H9 (cell line): Measurements from ENCODE around the gene PARD6B. TPM values are rescaled to one million over a fixed set of nuclear protein-coding genes. Genes with fewer than 3 reads are reported as not detected.

Source experiments
- DNase-seq: peaks from one replicate; pipeline ENCODE4 v3.0.0-alpha.2; 2017
- H2AFZ ChIP-seq: one replicate; pipeline ENCODE4 v1.6.1; 2013; ENCODE audit warnings: mild to moderate bottlenecking, low read length, control low read depth, moderate library complexity
- H2AK5ac ChIP-seq: 2 replicates; pipeline ENCODE4 v1.6.1; 2013; ENCODE audit warnings: low read length, control low read depth, mixed read lengths; ENCODE audit not compliant: insufficient read length
- H2BK120ac ChIP-seq: one replicate; pipeline ENCODE4 v1.6.1; 2013; ENCODE audit warnings: low read depth, mild to moderate bottlenecking, low read length, control low read depth, inconsistent platforms; ENCODE audit not compliant: poor library complexity, severe bottlenecking
- H2BK12ac ChIP-seq: 2 replicates; pipeline ENCODE4 v1.6.1; 2013; ENCODE audit warnings: low read length, control low read depth, mixed read lengths, low read depth; ENCODE audit not compliant: insufficient read length
- H2BK15ac ChIP-seq: 2 replicates; pipeline ENCODE4 v1.6.1; 2013; ENCODE audit warnings: low read depth, low read length, control low read depth
- H2BK20ac ChIP-seq: one replicate; pipeline ENCODE4 v1.6.1; 2013; ENCODE audit warnings: low read depth, mild to moderate bottlenecking, low read length, control low read depth, inconsistent platforms; ENCODE audit not compliant: poor library complexity, severe bottlenecking
- H2BK5ac ChIP-seq: 2 replicates; pipeline ENCODE4 v1.6.1; 2013; ENCODE audit warnings: low read length, control low read depth, mixed read lengths; ENCODE audit not compliant: insufficient read length
- H3K14ac ChIP-seq: 2 replicates; pipeline ENCODE4 v1.6.1; 2013; ENCODE audit warnings: low read length, control low read depth; ENCODE audit not compliant: insufficient read depth
- H3K18ac ChIP-seq: 2 replicates; pipeline ENCODE4 v1.6.1; 2013; ENCODE audit warnings: low read depth, mild to moderate bottlenecking, mixed read lengths, low read length, control low read depth; ENCODE audit not compliant: insufficient read length
- H3K23ac ChIP-seq: 2 replicates; pipeline ENCODE4 v1.6.1; 2013; ENCODE audit warnings: low read length, control low read depth, mixed read lengths, low read depth; ENCODE audit not compliant: insufficient read length
- H3K23me2 ChIP-seq: 2 replicates; pipeline ENCODE4 v1.6.1; 2013; ENCODE audit warnings: low read depth, mild to moderate bottlenecking, mixed read lengths, low read length, control low read depth; ENCODE audit not compliant: insufficient read length, poor library complexity, severe bottlenecking
- H3K27ac ChIP-seq: 2 replicates; pipeline ENCODE4 v1.5.1; 2013; ENCODE audit warnings: low read length, control low read depth, mixed read lengths, low read depth; ENCODE audit not compliant: insufficient read length
- H3K27me3 ChIP-seq: 2 replicates; pipeline ENCODE4 v1.6.1; 2013; ENCODE audit warnings: low read length, control low read depth, inconsistent platforms; ENCODE audit not compliant: insufficient read depth
- H3K4ac ChIP-seq: 2 replicates; pipeline ENCODE4 v1.6.1; 2013; ENCODE audit warnings: low read depth, mild to moderate bottlenecking, control low read depth, inconsistent platforms, low read length, moderate library complexity
- H3K4me1 ChIP-seq: 2 replicates; pipeline ENCODE4 v1.6.1; 2013; ENCODE audit warnings: low read length, control low read depth, inconsistent platforms; ENCODE audit not compliant: insufficient read depth
- H3K4me2 ChIP-seq: 2 replicates; pipeline ENCODE4 v1.6.1; 2013; ENCODE audit warnings: low read length, control low read depth, mixed read lengths; ENCODE audit not compliant: insufficient read length, insufficient read depth
- H3K56ac ChIP-seq: 2 replicates; pipeline ENCODE4 v1.6.1; 2013; ENCODE audit warnings: low read depth, mild to moderate bottlenecking, mixed read lengths, low read length, control low read depth; ENCODE audit not compliant: insufficient read length
- H3K79me1 ChIP-seq: 2 replicates; pipeline ENCODE4 v1.6.1; 2013; ENCODE audit warnings: low read depth, mild to moderate bottlenecking, moderate library complexity, low read length, control low read depth, inconsistent platforms; ENCODE audit not compliant: insufficient read depth, poor library complexity, severe bottlenecking
- H3K79me2 ChIP-seq: 2 replicates; pipeline ENCODE4 v1.6.1; 2013; ENCODE audit warnings: low read length, control low read depth, inconsistent platforms; ENCODE audit not compliant: insufficient read depth
- H3K9ac ChIP-seq: 2 replicates; pipeline ENCODE4 v1.6.1; 2013; ENCODE audit warnings: low read length, control low read depth, mixed read lengths; ENCODE audit not compliant: insufficient read length; ENCODE audit errors: extremely low read depth
- H3K9me3 ChIP-seq: one replicate; pipeline ENCODE4 v1.6.1; 2013; ENCODE audit warnings: low read depth, low read length, inconsistent platforms; ENCODE audit not compliant: control insufficient read depth
- H3T11ph ChIP-seq: one replicate; pipeline ENCODE4 v1.6.1; 2013; ENCODE audit warnings: mild to moderate bottlenecking, low read length, control low read depth, inconsistent platforms
- H4K20me1 ChIP-seq: one replicate; pipeline ENCODE4 v1.6.1; 2013; ENCODE audit not compliant: control insufficient read depth, insufficient read length, insufficient read depth
- H4K5ac ChIP-seq: 2 replicates; pipeline ENCODE4 v1.6.1; 2013; ENCODE audit warnings: low read depth, mild to moderate bottlenecking, mixed read lengths, low read length, control low read depth; ENCODE audit not compliant: insufficient read length
- H4K8ac ChIP-seq: replicated peaks from 2 replicates; pipeline ENCODE4 v1.6.1; 2013; ENCODE audit warnings: low read length, control low read depth, mixed read lengths, low read depth; ENCODE audit not compliant: insufficient read length
- H4K91ac ChIP-seq: 2 replicates; pipeline ENCODE4 v1.6.1; 2013; ENCODE audit warnings: low read depth, mild to moderate bottlenecking, moderate library complexity, mixed read lengths, low read length, control low read depth; ENCODE audit not compliant: insufficient read length
- H3K27ac Mint-ChIP-seq, 3 experiments: 2 replicates in 2 of 3; 3 replicates in 1 of 3; pipeline ENCODE4 v1.8.0; 2020 to 2021; ENCODE audit warnings: mixed read lengths in 3 of 3, mild to moderate bottlenecking in 1 of 3, moderate library complexity in 1 of 3
- H3K27me3 Mint-ChIP-seq: 2 replicates; pipeline ENCODE4 v1.8.0; 2021; ENCODE audit warnings: low read depth, mild to moderate bottlenecking, moderate library complexity, mixed read lengths
- H3K36me3 Mint-ChIP-seq, 3 experiments: 2 replicates in 2 of 3; 3 replicates in 1 of 3; pipeline ENCODE4 v1.8.0; 2020 to 2021; ENCODE audit warnings: low read depth in 3 of 3, mixed read lengths in 3 of 3; ENCODE audit not compliant: insufficient read depth in 1 of 3
- H3K4me1 Mint-ChIP-seq, 2 experiments: 2 replicates each; pipeline ENCODE4 v1.8.0; 2020; ENCODE audit warnings: mixed read lengths in 2 of 2
- H3K4me3 Mint-ChIP-seq, 2 experiments: 2 replicates in 1 of 2; 3 replicates in 1 of 2; pipeline ENCODE4 v1.8.0; 2020 to 2021; ENCODE audit warnings: mild to moderate bottlenecking in 2 of 2, mixed read lengths in 2 of 2, moderate library complexity in 1 of 2
- H3K9me3 Mint-ChIP-seq, 2 experiments: 2 replicates in 1 of 2; 3 replicates in 1 of 2; pipeline ENCODE4 v1.8.0; 2020; ENCODE audit warnings: mild to moderate bottlenecking in 2 of 2, mixed read lengths in 2 of 2, moderate library complexity in 1 of 2
- CTCF ChIP-seq: fragments of 200-600 bp; sonication (generic); conservative IDR thresholded peaks from 3 replicates; pipeline ENCODE4 v1.8.0; 2021; ENCODE audit warnings: antibody characterized with exemption, mild to moderate bottlenecking
- WGBS: extraction: QIAGEN DNeasy Blood & Tissue Kit; methylation state at CpG from one replicate; pipeline ENCODE4 v1.1.7; 2013; ENCODE audit warnings: missing lambda C conversion rate, low lambda C conversion rate, mixed read lengths; ENCODE audit not compliant: insufficient read length; ENCODE audit errors: extremely low coverage; 5-methylcytosine and 5-hydroxymethylcytosine counted together
- total RNA-seq: library from RNA; stranded (reverse); gene quantifications from 2 replicates; pipeline ENCODE4 v1.2.1, GENCODE V29; 2021

PARD6B gene
- total RNA-seq, 1 experiment from 2014 or later: 27.4 TPM

- DNase-seq: peak; percentile 38
- TF ChIP-seq CTCF: no peak
- Histone ChIP-seq H4K20me1 (no peaks in the 10 kb centered on the region), H3K23me2 (peaks cover 4% of the 10 kb centered on the region), H2BK12ac (no peak overlapping the region), H2BK15ac (no peak overlapping the region), H2AK5ac (no peak overlapping the region), H2AFZ (no peak overlapping the region), H3K4ac (no peak overlapping the region), H3K56ac (no peak overlapping the region), H3K79me1 (no peaks in the 10 kb centered on the region), H3K27me3 (no peaks in the 10 kb centered on the region), H3K4me2 (peak overlapping the region; percentile 88), H4K5ac (no peak overlapping the region), H3K18ac (no peak overlapping the region), H3K79me2 (peaks cover 14% of the 10 kb centered on the region; the same call in 1 of the 2 replicates), H2BK120ac (no peak overlapping the region), H3K9me3 (no peaks in the 10 kb centered on the region), H4K8ac (no peak overlapping the region), H2BK20ac (no peak overlapping the region), H4K91ac (no peak overlapping the region), H3K14ac (peak overlapping the region; percentile 79), H3K4me1 (peaks cover 5% of the 10 kb centered on the region), H3K23ac (no peak overlapping the region), H3K27ac (no peak overlapping the region), H2BK5ac (no peak overlapping the region), H3K9ac (peak overlapping the region; percentile 74), H3T11ph (no peak overlapping the region)
- Mint-ChIP-seq H3K27ac (peak overlapping the region; percentile 48 to 93 (median 92)), H3K4me3 (peak overlapping the region; percentile 93 to 96), H3K36me3 (peaks cover 2 to 24% (median 15%) of the 10 kb centered on the region in 3 experiments; a peak in 6 of 7 replicates), H3K9me3 (no peaks in the 10 kb centered on the region; a peak in 1 of 5 replicates), H3K4me1 (peaks cover 39 to 45% of the 10 kb centered on the region in 2 experiments), H3K27me3 (no peaks in the 10 kb centered on the region; the same call in 1 of the 2 replicates)
- no CpG with 5 or more reads among the region's 29 CpGs for WGBS
These were observed 730 bp downstream of the PARD6B start for GRCh38 chr20:50731930-50732690.
